ENCODE results near the gene PAM. TPM values are rescaled to one million over a fixed set of nuclear protein-coding genes. Genes with fewer than 3 reads are reported as not detected.

PAM gene
- total and polyA plus RNA-seq, 7 donors, result 14.3 to 261 (median 198) TPM

GRCh38 chr5:102794677-102795331, 39.7 kb downstream of the PAM start:
- 85 to 87% methylated on average over 3 of the region's 3 CpGs for WGBS, 2 donors
- Histone ChIP-seq H3K4me3 (no peak overlapping the region), H3K9me3 (no peaks in the 10 kb centered on the region), H3K27ac (peak overlapping the region in 2 of 4 donors; percentile 18 to 44), H3K4me1 (peaks cover 0 to 47% (median 12%) of the 10 kb centered on the region in 4 donors), H3K27me3 (no peaks in the 10 kb centered on the region), H3K36me3 (no peaks in the 10 kb centered on the region)
- DNase-seq, result no peak
- TF ChIP-seq CTCF (IDR thresholded peaks at IDR 0.05) (no peak), EP300 (IDR thresholded peaks at IDR 0.05) (no peak), POLR2A (IDR thresholded peaks at IDR 0.05) (no peak), POLR2AphosphoS5 (IDR thresholded peaks at IDR 0.05) (no peak)
- intact Hi-C loops (cut with DNase I), result no loop called here

GRCh38 chr5:102795526-102795925, 40.4 kb downstream of the PAM start:
- no peaks in the 10 kb centered on the region for H3K36me3 ChIP-seq
- WGBS, 2 donors, result 75 to 82% methylated on average over 4 of the region's 4 CpGs
- no peaks in the 10 kb centered on the region for H3K9me3 ChIP-seq
- H3K27me3 ChIP-seq, result no peaks in the 10 kb centered on the region
- H3K4me1 ChIP-seq, result peaks cover 0 to 44% (median 13%) of the 10 kb centered on the region in 4 donors
- DNase-seq, result no peak
- peak overlapping the region in 3 of 4 donors; percentile 18 to 44 (median 25) for H3K27ac ChIP-seq
- no peak overlapping the region for H3K4me3 ChIP-seq
- intact Hi-C loops (cut with DNase I), result no loop called here
- TF ChIP-seq POLR2AphosphoS5 (IDR thresholded peaks at IDR 0.05) (no peak), POLR2A (IDR thresholded peaks at IDR 0.05) (no peak), EP300 (IDR thresholded peaks at IDR 0.05) (no peak), CTCF (IDR thresholded peaks at IDR 0.05) (no peak)

- Histone ChIP-seq H3K36me3 (no peaks in the 10 kb centered on the region), H3K9me3 (no peaks in the 10 kb centered on the region), H3K4me3 (no peak overlapping the region), H3K27ac (no peak overlapping the region), H3K27me3 (no peaks in the 10 kb centered on the region), H3K4me1 (peaks cover 0 to 49% (median 13%) of the 10 kb centered on the region in 4 donors)
- no peak for TF ChIP-seq EP300 (IDR thresholded peaks at IDR 0.05)
- no peak for TF ChIP-seq POLR2A (IDR thresholded peaks at IDR 0.05)
- no peak for TF ChIP-seq CTCF (IDR thresholded peaks at IDR 0.05)
- no peak for TF ChIP-seq POLR2AphosphoS5 (IDR thresholded peaks at IDR 0.05)
- intact Hi-C loops (cut with DNase I), result no loop called here
- no peak for DNase-seq
- 94 to 97% methylated on average over 2 of the region's 2 CpGs for WGBS, 2 donors
Observed at GRCh38 chr5:102796009-102796408, 40.9 kb downstream of the PAM start.

GRCh38 chr5:102796498-102796897, 41.4 kb downstream of the PAM start:
- WGBS, 2 donors, result 41 to 68% methylated on average over 2 of the region's 2 CpGs
- no peak overlapping the region for H3K27ac ChIP-seq
- no peaks in the 10 kb centered on the region for H3K27me3 ChIP-seq
- H3K4me1 ChIP-seq, result peaks cover 0 to 49% (median 13%) of the 10 kb centered on the region in 4 donors
- no peak for DNase-seq
- no peaks in the 10 kb centered on the region for H3K36me3 ChIP-seq
- intact Hi-C loops (cut with DNase I), result no loop called here
- no peak overlapping the region for H3K4me3 ChIP-seq
- TF ChIP-seq POLR2A (IDR thresholded peaks at IDR 0.05) (no peak), CTCF (IDR thresholded peaks at IDR 0.05) (no peak), POLR2AphosphoS5 (IDR thresholded peaks at IDR 0.05) (no peak), EP300 (IDR thresholded peaks at IDR 0.05) (no peak)
- H3K9me3 ChIP-seq, result no peaks in the 10 kb centered on the region
